ENCODE results near the gene SPDYE3.
"Not testable (repeated sequence)": the region's sequence is repeated elsewhere in the genome, so short reads cannot be mapped to it uniquely, and the experiment has no call there.

The SPDYE3 gene

GRCh38 chr7:100344124-100344559 lies 36.6 kb downstream of the SPDYE3 start:
- H3K36me3 ChIP-seq (ENCODE audit: control insufficient read depth, insufficient read depth, low read length), result peaks cover 11% of the 10 kb centered on the region

GRCh38 chr7:100344560-100345287 lies 37.2 kb downstream of the SPDYE3 start:
- peaks cover 11% of the 10 kb centered on the region for H3K36me3 ChIP-seq (ENCODE audit: control insufficient read depth, insufficient read depth, low read length)

More at GRCh38 chr7:100344124-100344559, 36.6 kb downstream of the SPDYE3 start:
- H3K27me3 ChIP-seq (ENCODE audit: control insufficient read depth, insufficient read depth, low read length); H3K9ac ChIP-seq (ENCODE audit: low read length); H3K4me3 ChIP-seq (ENCODE audit: low read length); H3K4me1 ChIP-seq (ENCODE audit: control insufficient read depth, insufficient read depth, low read length); H3K9me3 ChIP-seq (ENCODE audit: control insufficient read depth, low read length): not testable (repeated sequence)

DNA sequence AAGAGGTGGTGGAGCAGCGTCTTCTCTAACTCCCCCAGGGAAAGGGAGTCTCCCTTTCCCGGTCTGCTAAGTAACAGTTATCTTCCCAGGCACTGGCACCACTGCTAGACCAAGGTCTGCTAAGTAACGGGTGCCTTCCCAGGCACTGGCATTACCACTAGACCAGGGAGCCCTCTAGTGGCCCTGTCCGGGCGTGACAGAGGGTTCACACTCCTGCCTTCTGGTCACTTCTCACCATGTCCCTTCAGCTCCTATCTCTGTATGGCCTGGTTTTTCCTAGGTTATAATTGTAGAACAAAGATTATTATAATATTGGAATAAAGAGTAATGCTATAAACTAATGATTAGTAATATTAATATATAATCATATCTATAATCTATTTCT lies 37.8 kb downstream of the SPDYE3 start:
- H3K4me3 ChIP-seq (ENCODE audit: low read length); H3K27me3 ChIP-seq (ENCODE audit: control insufficient read depth, insufficient read depth, low read length); H3K9me3 ChIP-seq (ENCODE audit: control insufficient read depth, low read length); H3K4me1 ChIP-seq (ENCODE audit: control insufficient read depth, insufficient read depth, low read length); H3K9ac ChIP-seq (ENCODE audit: low read length): not testable (repeated sequence)
- peaks cover 11% of the 10 kb centered on the region for H3K36me3 ChIP-seq (ENCODE audit: control insufficient read depth, insufficient read depth, low read length)

More at GRCh38 chr7:100344560-100345287, 37.2 kb downstream of the SPDYE3 start:
- not testable (repeated sequence) for H3K4me1 ChIP-seq (ENCODE audit: control insufficient read depth, insufficient read depth, low read length); H3K9ac ChIP-seq (ENCODE audit: low read length); H3K9me3 ChIP-seq (ENCODE audit: control insufficient read depth, low read length); H3K4me3 ChIP-seq (ENCODE audit: low read length); H3K27me3 ChIP-seq (ENCODE audit: control insufficient read depth, insufficient read depth, low read length)

GRCh38 chr7:100346921-100347320 lies 39.4 kb downstream of the SPDYE3 start:
- Histone ChIP-seq H3K4me1 (ENCODE audit: control insufficient read depth, insufficient read depth, low read length) (peaks cover 5% of the 10 kb centered on the region), H3K27me3 (ENCODE audit: control insufficient read depth, insufficient read depth, low read length) (no peaks in the 10 kb centered on the region), H3K36me3 (ENCODE audit: control insufficient read depth, insufficient read depth, low read length) (peaks cover 11% of the 10 kb centered on the region)

GRCh38 chr7:100348805-100349204 lies 41.3 kb downstream of the SPDYE3 start:
- H3K36me3 ChIP-seq (ENCODE audit: control insufficient read depth, insufficient read depth, low read length), result peaks cover 17% of the 10 kb centered on the region

More at GRCh38 chr7:100346921-100347320, 39.4 kb downstream of the SPDYE3 start:
- Histone ChIP-seq H3K9ac (ENCODE audit: low read length) (no peak overlapping the region), H3K4me3 (ENCODE audit: low read length) (no peak overlapping the region), H3K9me3 (ENCODE audit: control insufficient read depth, low read length) (no peaks in the 10 kb centered on the region)

DNA sequence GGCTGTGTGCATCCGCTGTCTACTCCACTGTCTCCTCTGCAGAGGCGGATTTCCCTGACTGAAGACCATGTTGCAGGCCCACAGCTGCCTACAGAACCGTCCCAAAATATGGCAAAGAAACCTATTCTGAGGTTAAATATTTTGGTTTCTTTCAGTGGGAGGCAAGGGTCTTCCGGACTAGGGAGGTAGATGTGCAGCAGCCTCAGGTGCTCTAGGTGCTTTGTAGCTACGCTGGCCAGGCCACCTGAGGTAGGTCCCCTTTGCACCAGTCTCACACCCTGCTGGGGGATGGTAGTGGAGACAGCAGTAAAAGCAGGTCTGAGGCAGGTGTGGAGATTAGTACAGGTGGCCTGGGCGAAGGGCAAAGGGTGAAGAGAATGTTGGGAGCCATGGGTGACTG lies 42.3 kb downstream of the SPDYE3 start:
- no peaks in the 10 kb centered on the region for H3K9me3 ChIP-seq (ENCODE audit: control insufficient read depth, low read length)
- peaks cover 2% of the 10 kb centered on the region for H3K4me1 ChIP-seq (ENCODE audit: control insufficient read depth, insufficient read depth, low read length)
- peaks cover 17% of the 10 kb centered on the region for H3K36me3 ChIP-seq (ENCODE audit: control insufficient read depth, insufficient read depth, low read length)
- no peak overlapping the region for H3K4me3 ChIP-seq (ENCODE audit: low read length)
- H3K27me3 ChIP-seq (ENCODE audit: control insufficient read depth, insufficient read depth, low read length), result no peaks in the 10 kb centered on the region
- H3K9ac ChIP-seq (ENCODE audit: low read length), result no peak overlapping the region

More at GRCh38 chr7:100348805-100349204, 41.3 kb downstream of the SPDYE3 start:
- H3K4me1 ChIP-seq (ENCODE audit: control insufficient read depth, insufficient read depth, low read length), result peaks cover 5% of the 10 kb centered on the region
- no peak overlapping the region for H3K4me3 ChIP-seq (ENCODE audit: low read length)
- H3K9ac ChIP-seq (ENCODE audit: low read length), result no peak overlapping the region
- no peaks in the 10 kb centered on the region for H3K9me3 ChIP-seq (ENCODE audit: control insufficient read depth, low read length)
- no peaks in the 10 kb centered on the region for H3K27me3 ChIP-seq (ENCODE audit: control insufficient read depth, insufficient read depth, low read length)

DNA sequence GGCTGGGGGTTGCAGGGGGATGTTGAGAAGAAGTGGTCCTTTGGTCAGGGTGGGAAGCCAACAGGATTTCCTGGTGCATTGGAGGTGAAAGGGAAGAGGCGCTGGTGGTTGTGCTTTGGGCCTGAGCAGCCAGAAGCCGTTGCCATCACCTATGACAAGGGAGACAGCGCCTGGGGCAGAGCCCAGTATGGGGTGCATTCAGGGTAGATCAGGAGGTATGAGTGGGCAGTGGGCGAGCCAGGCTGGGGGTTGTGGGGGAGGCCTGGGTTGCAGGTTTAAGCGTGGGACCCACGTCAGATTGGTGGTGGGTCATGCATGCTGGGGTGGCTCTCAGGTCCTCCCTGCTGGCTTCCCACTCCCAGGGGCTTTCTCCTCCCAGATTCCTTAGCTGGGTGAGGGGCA lies 44.2 kb downstream of the SPDYE3 start:
- Histone ChIP-seq H3K9ac (ENCODE audit: low read length) (no peak overlapping the region), H3K9me3 (ENCODE audit: control insufficient read depth, low read length) (no peaks in the 10 kb centered on the region), H3K4me3 (ENCODE audit: low read length) (no peak overlapping the region), H3K4me1 (ENCODE audit: control insufficient read depth, insufficient read depth, low read length) (no peaks in the 10 kb centered on the region), H3K27me3 (ENCODE audit: control insufficient read depth, insufficient read depth, low read length) (no peaks in the 10 kb centered on the region), H3K36me3 (ENCODE audit: control insufficient read depth, insufficient read depth, low read length) (peaks cover 11% of the 10 kb centered on the region)

DNA sequence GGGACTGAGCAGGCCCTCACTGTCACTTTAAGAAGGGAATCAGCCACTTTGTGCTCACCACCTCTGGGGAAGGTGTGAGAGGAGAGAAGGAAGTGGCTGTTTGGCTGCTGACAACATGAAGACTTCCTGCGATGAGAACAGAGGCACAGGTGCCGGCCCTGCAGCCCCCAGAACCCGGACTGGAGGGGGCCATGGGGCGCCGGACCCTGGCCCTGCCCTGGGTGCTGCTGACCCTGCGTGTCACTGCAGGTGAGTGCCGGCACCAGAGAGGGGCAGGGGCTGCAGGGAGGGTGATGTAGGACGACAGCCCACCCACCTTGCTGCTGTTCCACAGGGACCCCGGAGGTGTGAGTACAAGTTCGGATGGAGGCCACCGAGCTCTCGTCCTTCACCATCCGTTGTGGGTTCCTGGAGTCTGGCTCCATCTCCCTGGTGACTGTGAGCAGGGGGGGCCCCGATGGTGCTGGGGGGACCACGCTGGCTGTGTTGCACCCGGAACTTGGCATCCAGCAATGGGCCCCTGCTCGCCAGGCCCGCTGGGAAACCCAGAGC lies 44.8 kb downstream of the SPDYE3 start:
- not testable (repeated sequence) for H3K4me3 ChIP-seq (ENCODE audit: low read length); H3K4me1 ChIP-seq (ENCODE audit: control insufficient read depth, insufficient read depth, low read length); H3K36me3 ChIP-seq (ENCODE audit: control insufficient read depth, insufficient read depth, low read length)

DNA sequence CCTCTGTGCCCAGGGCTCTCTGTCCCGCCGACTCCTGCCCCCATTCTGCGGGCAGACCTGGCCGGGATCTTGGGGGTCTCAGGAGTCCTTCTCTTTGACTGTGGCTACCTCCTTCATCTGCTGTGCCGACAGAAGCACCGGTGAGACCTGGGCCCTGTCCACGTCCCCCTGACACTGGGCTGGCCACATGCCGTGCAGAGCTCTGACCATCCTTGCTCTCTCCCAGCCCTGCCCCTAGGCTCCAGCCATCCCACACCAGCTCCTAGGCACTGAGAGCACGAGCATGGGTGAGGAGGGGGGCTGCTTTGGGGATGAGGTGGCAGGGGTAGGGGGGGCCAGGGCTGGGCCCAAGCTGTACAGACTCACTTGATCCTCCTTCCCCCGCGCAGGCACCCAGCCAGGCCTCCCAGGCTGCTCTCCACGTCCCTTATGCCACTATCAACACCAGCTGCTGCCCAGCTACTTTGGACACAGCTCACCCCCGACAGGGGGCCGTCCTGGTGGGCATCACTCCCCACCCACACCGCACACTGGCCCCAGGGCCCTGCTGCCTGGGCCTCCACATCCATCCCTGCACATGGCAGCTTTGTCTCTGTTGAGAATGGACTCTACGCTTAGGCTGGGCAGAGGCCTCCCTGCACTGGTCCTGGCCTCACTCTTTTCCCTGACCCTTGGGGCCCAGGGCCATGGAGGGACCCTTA lies 45.6 kb downstream of the SPDYE3 start:
- Histone ChIP-seq H3K9ac (ENCODE audit: low read length) (no peak overlapping the region), H3K4me3 (ENCODE audit: low read length) (no peak overlapping the region), H3K9me3 (ENCODE audit: control insufficient read depth, low read length) (no peaks in the 10 kb centered on the region), H3K36me3 (ENCODE audit: control insufficient read depth, insufficient read depth, low read length) (peaks cover 5% of the 10 kb centered on the region), H3K4me1 (ENCODE audit: control insufficient read depth, insufficient read depth, low read length) (no peaks in the 10 kb centered on the region), H3K27me3 (ENCODE audit: control insufficient read depth, insufficient read depth, low read length) (no peaks in the 10 kb centered on the region)

More for the DNA sequence above, 44.8 kb downstream of the SPDYE3 start:
- not testable (repeated sequence) for H3K27me3 ChIP-seq (ENCODE audit: control insufficient read depth, insufficient read depth, low read length); H3K9ac ChIP-seq (ENCODE audit: low read length); H3K9me3 ChIP-seq (ENCODE audit: control insufficient read depth, low read length)

DNA sequence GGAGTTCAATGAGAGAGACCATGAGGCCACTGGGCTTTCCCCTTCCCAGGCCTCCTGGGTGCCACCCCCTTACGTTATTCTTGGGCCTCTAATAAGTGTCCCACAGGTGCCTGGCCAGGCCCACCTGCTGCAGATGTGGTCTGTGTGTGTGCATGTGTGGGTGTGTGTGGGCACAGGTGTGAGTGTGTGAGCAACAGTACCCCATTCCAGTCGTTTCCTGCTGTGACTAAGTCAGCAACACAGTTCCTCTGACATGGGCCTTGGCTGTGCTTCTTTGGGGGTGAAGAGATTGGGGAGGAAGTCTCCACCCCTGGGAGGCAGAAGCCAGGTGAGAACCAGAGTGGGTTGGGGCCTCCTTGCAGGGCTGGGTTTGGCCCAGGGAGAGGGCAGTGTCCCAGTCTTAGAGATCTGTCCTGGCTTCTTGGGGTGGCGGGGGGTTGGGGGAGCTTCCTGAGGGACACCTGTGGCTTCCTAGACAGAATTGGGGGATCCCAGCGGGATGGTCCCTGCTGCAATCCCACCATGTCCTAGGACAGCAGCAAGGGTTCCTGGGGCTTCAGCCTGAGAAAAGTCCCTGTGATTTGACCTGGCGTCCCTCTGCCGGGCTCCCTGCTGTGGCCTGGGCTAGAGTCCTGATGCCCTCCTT lies 46.3 kb downstream of the SPDYE3 start:
- Histone ChIP-seq H3K4me1 (ENCODE audit: control insufficient read depth, insufficient read depth, low read length) (no peaks in the 10 kb centered on the region), H3K9ac (ENCODE audit: low read length) (no peak overlapping the region), H3K4me3 (ENCODE audit: low read length) (no peak overlapping the region), H3K27me3 (ENCODE audit: control insufficient read depth, insufficient read depth, low read length) (no peaks in the 10 kb centered on the region), H3K36me3 (ENCODE audit: control insufficient read depth, insufficient read depth, low read length) (peaks cover 6% of the 10 kb centered on the region), H3K9me3 (ENCODE audit: control insufficient read depth, low read length) (no peaks in the 10 kb centered on the region)

DNA sequence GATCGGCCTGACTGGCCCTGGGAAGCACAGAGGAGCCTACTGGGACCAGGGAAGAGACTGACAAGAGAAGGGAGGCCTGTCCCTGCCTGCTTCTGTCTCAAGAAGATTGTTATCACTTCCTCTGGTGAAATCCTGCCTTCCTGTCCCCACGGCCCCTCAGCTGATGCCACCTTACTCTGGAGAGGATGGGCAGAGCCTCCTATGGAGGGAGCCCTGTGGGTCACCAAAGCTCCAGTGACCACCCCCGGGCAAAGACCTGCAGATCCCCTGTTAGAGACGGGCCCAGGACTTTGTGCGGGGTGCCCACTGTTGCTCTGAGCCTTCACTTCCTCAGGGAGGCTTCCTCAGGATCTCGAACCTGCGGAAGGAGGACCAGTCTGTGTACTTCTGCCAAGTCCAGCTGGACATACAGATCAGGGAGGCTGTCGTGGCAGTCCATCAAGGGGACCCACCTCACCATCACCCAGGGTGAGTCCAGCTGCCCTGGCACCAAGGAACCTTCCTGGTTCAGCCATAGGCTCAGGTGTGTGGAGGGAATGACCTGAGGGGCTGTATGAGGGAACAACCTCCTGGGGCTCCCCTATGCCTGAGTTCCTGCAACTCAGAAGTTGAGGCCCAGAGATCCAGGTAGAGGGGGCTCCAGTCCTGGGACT lies 49.0 kb downstream of the SPDYE3 start:
- Histone ChIP-seq H3K36me3 (ENCODE audit: control insufficient read depth, insufficient read depth, low read length) (peaks cover 13% of the 10 kb centered on the region), H3K4me1 (ENCODE audit: control insufficient read depth, insufficient read depth, low read length) (no peaks in the 10 kb centered on the region), H3K4me3 (ENCODE audit: low read length) (no peak overlapping the region), H3K9me3 (ENCODE audit: control insufficient read depth, low read length) (no peaks in the 10 kb centered on the region), H3K27me3 (ENCODE audit: control insufficient read depth, insufficient read depth, low read length) (no peaks in the 10 kb centered on the region), H3K9ac (ENCODE audit: low read length) (no peak overlapping the region)

Data from mucosa of stomach (tissue), 1 donor.